ENCODE results near the gene CYFIP1.
A peak's percentile ranks its signal among the peaks of the same experiment; 100 is the strongest.
"Not testable (repeated sequence)": the region's sequence is repeated elsewhere in the genome, so short reads cannot be mapped to it uniquely, and the experiment has no call there.

The CYFIP1 gene

DNA sequence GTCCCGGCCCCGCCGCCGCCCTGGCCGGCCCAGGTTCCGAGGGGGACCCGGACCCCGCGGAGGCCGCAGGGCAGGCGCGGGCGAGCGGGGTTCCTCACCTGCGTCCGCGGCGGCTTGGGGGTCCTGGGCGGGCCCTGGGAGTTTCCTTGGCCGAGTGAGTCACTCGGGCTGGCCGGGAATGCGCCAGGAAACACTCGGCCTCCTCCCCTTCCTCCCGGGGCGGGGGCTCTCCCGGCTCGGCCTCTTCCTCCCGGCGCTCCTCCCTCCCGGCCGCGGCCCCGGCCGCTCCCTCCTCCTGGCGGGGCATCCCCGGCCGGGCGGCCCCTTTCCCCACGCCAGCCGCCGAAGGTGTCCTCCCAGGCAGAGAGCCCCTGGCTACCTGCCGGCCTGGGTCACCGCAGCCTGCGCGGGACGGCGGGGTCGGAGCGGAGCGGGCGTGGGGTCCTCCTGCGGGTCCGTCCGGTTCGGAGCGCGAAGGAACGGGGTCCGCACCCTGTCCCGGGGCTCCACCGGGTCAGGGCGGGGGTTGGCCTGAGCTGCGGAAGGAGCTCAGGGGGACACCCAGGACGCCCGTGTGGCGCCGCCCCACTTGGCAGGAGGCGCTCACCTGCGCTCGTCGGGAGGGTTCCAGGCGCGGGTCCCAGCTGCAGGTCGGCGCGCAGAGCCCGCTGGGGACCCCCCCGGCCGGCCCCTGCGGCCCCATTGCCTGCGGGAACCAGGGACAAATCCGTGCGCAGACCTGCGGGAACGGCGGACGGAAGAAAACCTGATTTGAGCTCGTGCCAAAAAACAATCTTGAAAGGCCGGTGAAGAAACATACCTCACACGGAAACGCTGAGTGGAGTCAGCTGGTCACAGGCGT is at the start of gene CYFIP1:
Gene CYFIP1, minus strand, starts transcription at position 180 of the 862 bp plus-strand sequence. CDS start 33,083 bp downstream, outside the sequence.
- peak; percentile 59 for DNase-seq

DNA sequence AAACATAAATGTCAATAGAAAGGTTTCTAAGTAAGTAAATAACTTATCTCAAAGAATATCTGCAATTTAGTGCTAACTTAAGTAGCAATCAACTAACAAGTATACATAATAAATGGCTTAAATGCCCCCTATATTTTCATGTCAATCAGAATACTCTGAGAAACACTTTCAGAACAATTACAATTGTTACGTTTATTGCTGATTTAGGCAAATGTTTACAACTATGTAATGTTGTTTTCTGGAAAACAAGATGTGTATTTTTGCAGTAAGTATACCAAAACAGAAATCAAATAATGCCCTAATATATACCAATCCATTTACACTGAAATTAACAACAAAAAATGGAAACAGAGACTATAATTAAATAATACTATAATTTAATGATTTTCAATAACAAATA is 46.0 kb upstream of the CYFIP1 start:
- DNase-seq = no peak

DNA sequence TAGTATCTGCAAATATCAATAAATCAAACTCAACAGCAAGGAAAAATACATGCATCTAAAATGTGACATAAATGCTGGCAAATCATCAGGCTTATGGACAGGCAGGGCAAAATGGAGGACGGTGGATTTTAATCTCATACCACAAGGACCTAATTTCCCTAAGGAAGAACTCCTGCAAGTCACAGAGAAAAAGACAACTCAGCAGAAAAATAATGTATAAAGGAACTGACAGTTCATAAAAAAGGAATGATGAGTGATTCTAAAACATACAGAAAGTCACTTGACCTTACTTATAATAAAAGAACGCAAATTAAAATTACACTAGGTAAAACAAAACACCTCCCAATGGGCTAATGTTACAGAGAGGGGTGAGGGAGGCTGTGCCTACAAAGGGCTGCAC is 42.0 kb upstream of the CYFIP1 start:
- DNase-seq = no peak

DNA sequence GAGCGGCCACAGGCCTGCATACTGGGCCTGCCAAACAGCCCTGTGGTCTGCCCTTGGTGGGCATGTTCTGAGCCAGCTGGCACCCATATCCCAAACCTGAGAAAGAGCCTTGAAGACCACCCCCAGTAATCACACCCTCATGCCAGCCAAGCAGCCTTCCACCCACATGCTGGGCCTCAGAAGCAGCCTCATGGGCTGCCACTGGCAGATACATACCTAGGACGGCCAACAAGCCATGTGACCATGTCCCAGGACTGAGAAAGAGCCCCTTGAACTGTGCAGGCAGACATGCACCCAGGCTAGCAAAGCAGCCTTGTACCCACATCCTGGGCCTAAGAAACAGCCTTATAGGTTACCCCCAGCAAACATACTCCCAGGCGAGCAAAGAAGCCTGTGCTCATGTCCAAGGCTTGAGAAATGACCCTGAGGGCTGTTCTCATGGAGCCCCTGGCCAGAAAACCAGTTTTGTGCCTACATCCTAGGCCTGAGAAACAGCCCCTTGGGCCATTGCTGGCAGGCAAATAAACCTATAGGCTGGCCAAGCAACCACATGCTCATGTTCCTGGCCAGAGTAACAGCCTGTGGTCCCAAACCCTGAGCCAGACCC is 34.3 kb upstream of the CYFIP1 start:
- no peak for DNase-seq

DNA sequence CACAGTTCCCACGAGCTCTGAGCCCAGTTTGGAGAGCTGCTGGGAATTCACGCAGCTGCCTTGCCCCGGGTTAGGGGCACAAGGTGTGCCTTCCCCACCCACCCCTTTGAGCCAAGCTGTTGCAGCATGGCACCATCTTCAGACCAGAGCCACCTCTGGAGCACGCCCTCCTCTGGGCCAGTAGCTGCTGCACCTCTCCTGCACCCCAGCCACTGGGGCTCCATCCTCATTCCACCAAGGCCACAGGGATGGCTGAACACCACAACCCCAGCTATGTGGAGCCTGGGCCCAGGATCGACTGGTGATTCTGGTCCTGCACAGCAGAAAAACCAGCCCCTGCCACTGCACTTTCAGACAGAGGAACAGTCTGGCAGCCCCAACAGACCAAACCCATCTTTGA is 33.5 kb upstream of the CYFIP1 start:
- DNase-seq = no peak

DNA sequence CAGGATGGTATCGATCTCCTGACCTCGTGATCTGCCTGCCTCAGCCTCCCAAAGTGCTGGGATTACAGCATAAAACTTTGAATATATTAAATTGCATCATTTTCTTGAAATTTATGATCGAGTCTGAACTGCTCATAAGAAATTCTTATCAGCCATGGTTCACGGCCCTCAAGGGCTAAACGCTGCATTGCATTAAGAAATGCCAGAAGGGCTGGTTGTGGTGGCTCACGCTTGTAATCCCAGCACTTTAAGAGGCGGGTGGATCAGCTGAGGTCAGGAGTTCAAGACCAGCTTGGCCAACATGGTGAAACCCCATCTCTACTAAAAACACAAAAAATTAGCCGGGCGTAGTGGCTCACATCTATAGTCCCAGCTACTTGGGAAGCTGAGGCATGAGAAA is 32.4 kb upstream of the CYFIP1 start:
- not testable (repeated sequence) for DNase-seq

DNA sequence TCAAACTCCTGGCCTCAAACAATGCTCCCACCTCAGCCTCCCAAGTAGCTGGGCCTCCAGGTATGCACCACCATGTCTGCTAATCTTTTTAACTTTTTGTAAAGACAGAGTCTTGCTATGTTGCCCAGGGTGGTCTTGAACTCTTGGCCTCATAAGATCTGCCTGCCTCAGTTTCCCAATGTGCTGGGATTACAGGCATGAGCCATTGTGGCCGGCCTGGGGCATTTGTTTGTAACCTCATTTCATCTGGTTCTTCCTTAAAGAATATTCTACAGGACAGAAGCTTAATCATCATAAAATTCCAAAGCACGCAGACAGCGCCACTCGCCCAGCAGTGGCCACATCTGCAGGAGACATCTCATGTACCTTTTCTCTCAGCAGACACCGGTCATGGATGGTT is 23.6 kb upstream of the CYFIP1 start:
- no peak for DNase-seq

DNA sequence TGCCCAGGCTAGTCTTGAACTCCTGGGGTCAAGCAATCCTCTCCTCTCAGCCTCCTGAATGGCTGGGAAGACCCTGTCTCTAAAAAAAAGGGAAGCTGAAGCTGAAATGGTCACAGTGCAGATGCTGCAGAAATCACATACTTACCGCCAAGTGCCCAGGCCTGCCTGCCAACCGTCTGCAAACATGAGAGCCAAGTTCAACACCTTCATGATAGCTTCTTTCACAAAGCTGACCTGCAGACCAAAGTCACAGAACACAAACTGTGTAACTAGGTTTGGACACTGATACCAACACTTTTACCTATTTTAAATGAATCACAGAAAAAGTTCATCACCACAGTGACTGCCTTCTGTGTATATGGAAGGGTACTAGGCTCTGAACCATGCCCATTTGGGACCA is 22.8 kb upstream of the CYFIP1 start:
- no peak for DNase-seq

DNA sequence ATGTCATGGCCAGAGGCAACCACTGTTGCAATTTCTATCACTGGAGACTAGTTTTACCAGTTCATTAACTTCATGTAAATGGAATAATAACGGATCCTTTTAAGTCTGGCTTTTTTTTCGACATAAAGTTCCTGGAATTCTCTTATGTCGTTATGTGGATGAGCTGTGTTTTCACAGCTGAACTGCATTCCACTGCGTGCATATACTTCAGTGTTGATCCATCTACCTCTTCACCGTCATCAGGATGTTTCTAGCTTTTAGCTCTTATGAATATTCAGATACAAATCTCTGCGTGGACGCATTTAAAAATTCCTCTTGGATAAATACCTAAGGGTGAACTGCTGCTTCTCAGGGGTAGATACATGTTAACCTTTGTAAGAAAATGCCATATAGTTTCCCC is 15.6 kb upstream of the CYFIP1 start:
- no peak for DNase-seq

DNA sequence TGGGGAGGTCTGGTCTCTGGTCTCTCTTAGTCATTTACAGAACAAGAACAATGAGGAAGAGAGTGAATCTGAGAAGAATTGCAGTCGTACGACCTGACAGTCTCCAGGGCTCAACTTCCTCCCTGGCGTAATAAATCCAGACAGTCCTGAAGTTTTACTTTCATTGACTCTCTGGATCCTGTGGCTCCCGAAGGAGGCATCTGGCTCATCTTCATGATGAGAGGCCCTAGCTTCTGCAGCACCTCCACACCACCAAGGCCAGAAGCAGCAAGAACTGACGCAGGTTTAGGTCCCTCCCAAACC is 11.8 kb upstream of the CYFIP1 start:
- no peak for DNase-seq

DNA sequence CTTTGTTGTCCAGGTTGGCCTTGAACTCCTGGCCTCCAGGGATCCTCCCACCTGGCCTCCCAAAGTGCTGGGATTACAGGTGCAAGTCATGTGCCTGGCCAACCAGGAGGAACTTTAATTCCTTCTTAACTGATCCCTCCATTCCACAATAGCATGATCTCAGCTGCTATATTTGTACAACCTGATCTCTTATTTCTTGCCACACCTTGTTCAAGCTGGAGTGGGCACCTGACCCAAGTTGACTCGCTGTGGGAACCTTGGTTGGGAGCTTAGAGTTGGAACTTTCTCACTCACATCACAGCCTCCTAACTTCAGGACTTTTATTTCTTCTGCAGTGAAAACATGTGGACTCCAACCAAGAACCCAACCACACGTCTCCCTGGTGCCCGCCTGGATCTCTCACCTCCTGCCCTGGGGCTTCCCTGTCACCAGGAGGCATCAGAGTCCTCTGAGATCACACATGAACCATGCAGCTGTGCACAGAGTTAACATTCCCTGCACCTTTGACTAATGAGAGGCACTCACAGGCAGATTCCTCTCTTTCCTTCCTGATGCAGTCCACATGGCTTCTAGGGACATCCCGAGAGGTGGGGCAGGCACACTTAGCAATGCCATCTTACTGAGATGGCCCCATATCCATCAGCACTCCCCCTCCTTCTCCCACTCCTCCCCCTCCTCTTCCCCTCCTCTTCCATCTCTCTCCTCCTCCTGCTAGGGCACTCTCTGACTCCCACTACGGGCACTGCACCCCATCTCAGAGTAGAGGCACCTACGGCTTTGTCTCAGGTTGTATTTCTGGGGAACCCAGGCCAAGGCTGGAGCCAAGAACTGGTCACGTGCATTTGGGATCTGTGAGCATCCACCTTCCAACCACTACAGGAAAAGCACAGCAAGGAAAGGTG is 9.7 kb upstream of the CYFIP1 start:
- no peak for DNase-seq

DNA sequence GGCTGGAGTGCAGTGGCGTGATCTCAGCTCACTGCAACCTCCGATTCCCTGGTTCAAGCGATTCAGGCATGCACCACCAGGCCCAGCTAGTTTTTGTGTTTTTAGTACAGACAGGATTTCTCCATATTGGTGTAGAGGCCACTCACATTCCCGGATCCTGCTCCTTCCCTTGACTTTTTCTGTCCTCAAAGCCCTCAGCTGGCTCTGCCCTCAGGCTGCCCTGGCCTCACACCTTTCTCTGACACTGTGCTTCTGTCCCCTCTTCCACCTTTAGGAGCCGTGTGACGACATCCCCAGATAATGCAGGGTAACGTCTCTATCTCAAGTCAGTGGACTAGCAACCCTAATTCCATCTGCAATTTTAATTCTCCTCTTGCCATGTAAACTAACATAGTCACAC is 8.6 kb upstream of the CYFIP1 start:
- no peak for DNase-seq

DNA sequence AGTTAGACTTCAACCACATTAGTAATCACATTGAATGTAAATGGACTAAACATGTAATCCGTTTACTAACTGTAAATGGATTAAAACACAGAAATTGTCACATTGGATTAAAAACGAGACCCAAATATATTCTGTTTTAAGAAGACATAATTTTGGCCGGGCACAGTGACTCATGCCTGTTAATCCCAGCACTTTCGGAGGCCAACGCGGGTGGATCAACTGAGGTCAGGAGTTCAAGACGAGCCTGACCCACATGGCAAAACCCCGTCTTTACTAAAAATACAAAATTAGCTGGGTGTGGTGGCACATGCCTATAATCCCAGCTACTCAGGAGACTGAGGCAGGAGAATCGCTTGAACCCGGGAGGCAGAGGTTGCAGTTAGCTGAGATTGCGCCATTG is 1.8 kb upstream of the CYFIP1 start:
- not testable (repeated sequence) for DNase-seq

DNA sequence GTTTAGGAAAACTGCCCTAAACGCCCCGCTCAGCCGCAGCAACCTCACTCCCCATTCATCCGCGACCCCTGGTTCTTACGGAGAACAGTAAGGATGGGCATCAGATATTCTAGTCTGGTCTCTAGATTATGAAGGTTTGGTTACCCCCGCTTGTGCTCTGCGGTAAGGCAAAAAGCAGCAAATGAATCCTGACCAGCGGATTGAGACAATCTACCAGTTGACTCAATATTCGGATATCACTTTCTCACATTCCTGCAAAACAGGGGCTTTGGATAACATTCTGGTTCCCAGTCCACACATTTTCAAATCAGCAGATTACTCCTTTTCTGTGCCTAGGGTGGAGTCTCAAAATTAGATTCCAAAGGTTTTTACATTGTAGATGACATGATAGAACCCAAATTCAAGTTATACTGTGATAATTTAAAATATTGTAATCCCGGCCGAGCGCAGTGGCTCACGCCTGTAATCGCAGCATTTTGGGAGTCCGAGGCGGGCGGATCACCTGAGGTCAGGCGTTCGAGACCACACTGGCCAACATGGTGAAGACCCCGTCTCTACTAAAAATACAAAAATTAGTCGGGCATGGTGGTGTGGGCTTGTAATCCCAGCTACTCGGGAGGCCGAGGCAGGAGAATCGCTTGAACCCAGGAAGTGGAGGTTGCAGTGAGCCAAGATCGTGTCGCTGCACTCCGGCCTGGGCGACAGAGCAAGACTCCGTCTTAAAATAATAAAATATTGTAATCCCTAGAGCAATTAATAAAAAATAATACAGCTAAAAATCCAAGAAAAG is 1.1 kb upstream of the CYFIP1 start:
- DNase-seq = no peak

DNA sequence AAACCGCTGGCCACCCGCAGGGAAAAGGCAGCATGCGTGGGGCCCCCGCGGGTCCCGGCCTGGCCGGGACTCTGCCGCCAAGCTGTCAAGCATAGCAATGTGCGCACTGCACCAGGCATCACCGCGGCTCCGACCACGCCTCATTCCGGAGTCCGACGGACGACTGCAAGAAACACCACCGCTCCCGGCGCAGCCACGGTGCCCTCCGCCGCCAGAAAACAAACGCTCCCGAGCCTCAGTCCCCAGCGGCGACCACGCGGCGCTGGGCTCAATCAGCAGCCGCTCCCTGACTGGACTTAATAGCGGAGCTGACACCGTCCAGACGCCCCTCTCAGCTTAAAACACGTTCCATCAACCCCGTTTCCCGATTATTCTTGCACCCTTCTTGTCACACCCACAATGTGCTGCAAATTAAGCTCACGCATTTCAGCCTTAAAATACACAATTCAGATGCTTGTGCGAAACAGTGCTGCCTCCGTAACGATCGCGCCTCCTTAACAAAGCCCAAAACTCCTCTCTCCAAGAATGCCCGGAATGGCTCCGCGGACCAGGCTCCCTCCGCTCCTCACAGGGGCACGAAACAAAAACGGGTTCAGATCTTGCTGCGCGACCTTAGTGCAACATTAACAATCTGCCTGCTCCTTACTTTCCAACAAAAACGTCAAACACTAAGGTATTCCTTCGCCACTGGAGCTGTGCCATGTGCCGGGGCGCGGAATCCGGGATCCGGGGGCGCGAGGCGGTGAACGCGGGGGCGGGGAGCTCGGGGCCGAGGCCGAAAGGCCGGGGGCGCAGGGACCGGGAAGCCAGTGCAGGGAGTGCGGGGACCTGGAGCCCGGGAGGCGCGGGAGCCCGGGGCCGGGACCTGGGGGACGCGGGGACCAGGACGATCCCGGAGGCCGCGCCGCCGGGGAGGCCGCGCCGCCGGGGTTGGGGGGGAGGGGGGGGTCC is 655 bp downstream of the CYFIP1 start:
- DNase-seq = peak; percentile 69

DNA sequence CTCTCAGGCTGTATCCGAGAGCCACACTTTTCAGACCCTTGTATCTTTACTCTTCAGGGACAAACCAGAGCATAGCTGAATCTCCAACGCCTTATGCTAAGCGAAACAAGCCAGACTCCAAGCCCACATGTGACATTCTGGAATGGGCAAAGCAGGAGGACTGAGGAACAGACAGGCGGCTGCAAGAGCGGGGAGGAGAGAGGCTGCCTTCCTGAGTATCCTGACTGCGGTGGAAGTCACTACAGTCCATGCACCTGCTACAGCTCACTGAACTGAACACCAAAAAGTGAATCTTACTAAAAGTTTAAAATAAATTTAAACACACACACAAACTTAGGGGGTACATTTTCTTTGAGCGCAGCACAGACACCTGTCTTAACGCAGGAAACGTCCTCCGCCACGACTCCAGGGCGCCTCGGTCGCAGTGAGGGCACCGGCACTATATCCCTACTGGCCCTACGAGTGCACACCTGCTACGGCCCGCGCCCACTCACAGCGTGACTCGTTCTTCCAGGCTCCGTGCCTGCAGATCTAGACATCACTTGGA is 1.4 kb downstream of the CYFIP1 start:
- no peak for DNase-seq

DNA sequence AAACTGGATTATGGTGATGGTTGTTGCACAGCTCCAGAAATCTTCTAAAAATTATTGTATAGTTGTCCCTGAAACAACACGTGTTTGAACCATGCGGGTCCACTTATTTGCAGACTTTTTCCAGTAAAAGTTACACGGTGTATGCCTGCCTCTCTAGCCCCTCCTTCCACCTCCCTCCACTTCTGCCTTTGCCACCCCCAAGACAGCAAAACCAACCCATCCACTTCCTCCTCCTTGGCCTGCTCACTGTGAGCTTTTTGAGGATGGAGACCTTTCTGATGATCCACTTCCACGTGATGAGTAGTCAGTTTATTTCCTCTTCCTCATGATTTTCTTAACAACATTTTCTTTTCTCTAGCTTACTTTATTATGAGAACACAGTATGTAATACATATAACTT is 5.4 kb downstream of the CYFIP1 start:
- no peak for DNase-seq

DNA sequence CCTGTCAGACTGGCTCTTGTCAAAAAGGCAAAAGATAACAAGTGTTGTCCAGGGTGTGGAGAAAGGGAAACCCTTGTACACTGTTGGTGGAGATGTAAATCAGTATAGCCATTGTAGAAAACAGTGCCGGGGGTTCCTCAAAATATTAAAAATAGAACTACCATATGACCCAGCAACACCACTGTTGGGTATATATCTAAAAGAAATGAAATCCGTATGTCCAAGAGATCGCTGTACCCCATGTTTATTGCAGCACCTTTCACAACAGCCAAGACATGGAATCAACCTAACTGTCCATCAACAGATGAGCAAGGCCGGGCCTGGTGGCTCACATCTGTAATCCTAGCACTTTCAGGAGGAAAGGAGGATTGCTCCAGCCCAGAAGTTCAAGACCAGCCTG is 6.2 kb downstream of the CYFIP1 start:
- DNase-seq = no peak

DNA sequence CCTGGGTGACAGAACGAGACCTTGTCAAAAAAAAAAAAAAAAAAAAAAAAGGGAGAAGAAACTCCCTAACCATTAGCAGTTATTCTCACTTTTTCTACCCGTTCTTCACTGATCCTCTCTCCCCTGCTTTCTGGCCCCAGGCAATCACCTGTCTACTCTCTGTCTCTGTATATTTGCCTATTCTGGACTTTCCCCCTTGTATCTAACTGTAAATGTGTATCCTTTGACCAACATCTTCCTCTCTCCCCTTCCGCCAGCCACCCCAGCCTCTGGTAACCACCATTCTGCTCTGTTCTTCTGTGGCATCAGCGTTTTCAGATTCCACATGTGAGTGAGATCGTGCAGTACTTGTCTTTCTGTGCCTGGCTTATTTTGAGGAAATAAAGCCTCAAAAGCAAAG is 6.9 kb downstream of the CYFIP1 start:
- peak; percentile 31 for DNase-seq

DNA sequence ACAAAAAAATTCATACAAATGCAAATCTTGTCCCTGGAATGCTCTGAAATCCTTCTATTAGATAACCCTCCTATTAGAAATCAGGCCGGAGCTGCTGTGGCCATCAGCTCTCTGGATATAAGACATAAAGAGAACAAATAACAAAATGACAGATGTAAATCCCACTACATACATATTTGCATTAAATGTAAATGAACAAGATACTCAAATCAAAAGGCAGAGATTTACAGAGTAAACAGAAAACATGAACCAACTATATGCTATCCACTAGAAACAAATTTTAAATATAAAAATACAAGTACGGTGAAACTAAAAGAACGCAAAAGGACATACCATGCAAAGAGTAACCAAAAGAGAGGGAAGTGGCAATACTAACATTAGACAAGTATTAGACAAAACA is 10.7 kb downstream of the CYFIP1 start:
- DNase-seq = no peak

DNA sequence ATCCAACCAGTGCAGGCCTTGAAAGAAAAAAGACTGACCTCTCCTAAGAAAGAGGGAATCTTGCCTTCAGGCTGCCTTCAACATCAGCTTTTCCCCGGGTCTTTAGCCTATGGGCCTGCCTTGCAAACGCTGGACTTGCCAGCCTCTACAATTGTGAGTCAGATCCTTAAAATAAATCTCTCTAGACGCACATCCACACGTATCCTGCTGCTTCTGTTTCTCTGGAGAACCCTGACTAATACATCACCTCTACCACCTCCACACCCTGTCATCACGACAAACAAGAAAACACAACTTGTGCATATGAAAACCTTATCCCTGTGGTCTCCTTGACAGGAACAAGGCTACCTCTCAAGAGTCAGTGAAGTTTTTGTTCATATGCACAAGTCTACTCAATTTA is 11.8 kb downstream of the CYFIP1 start:
- no peak for DNase-seq
